Measurements from ENCODE around the gene POFUT2.

The POFUT2 gene

GRCh38 chr21:45226540-45227326 is 61.0 kb downstream of the POFUT2 start:
- in situ Hi-C loops (cut with MboI; ENCODE audit: low sequenced_read_pairs), result no loop called here

- in situ Hi-C loops (cut with MboI; ENCODE audit: low sequenced_read_pairs), result no loop called here
Measured at GRCh38 chr21:45225741-45226327, 61.9 kb downstream of the POFUT2 start.

GRCh38 chr21:45225041-45225740 is 62.5 kb downstream of the POFUT2 start:
- in situ Hi-C loops (cut with MboI; ENCODE audit: low sequenced_read_pairs), result no loop called here

- in situ Hi-C loops (cut with MboI; ENCODE audit: low sequenced_read_pairs), result no loop called here
Measured at GRCh38 chr21:45224189-45224938, 63.3 kb downstream of the POFUT2 start.

GRCh38 chr21:45223236-45224185 is 64.2 kb downstream of the POFUT2 start:
- in situ Hi-C loops (cut with MboI; ENCODE audit: low sequenced_read_pairs), result no loop called here

- in situ Hi-C loops (cut with MboI; ENCODE audit: low sequenced_read_pairs), result no loop called here
Measured at GRCh38 chr21:45222001-45222400, 65.7 kb downstream of the POFUT2 start.

GRCh38 chr21:45220714-45221490 is 66.8 kb downstream of the POFUT2 start:
- in situ Hi-C loops (cut with MboI; ENCODE audit: low sequenced_read_pairs), result no loop called here

GRCh38 chr21:45220071-45220481 is 67.6 kb downstream of the POFUT2 start:
- in situ Hi-C loops (cut with MboI; ENCODE audit: low sequenced_read_pairs), result no loop called here

GRCh38 chr21:45219517-45219916 is 68.2 kb downstream of the POFUT2 start:
- in situ Hi-C loops (cut with MboI; ENCODE audit: low sequenced_read_pairs), result no loop called here

- in situ Hi-C loops (cut with MboI; ENCODE audit: low sequenced_read_pairs), result no loop called here
Measured at GRCh38 chr21:45217010-45217409, 70.7 kb downstream of the POFUT2 start.

GRCh38 chr21:45215213-45215612 is 72.5 kb downstream of the POFUT2 start:
- in situ Hi-C loops (cut with MboI; ENCODE audit: low sequenced_read_pairs), result no loop called here
